ENCODE measurements around the gene ZNF205.
"Not testable (repeated sequence)": the region's sequence is repeated elsewhere in the genome, so short reads cannot be mapped to it uniquely, and the experiment has no call there.

Gene ZNF205

DNA sequence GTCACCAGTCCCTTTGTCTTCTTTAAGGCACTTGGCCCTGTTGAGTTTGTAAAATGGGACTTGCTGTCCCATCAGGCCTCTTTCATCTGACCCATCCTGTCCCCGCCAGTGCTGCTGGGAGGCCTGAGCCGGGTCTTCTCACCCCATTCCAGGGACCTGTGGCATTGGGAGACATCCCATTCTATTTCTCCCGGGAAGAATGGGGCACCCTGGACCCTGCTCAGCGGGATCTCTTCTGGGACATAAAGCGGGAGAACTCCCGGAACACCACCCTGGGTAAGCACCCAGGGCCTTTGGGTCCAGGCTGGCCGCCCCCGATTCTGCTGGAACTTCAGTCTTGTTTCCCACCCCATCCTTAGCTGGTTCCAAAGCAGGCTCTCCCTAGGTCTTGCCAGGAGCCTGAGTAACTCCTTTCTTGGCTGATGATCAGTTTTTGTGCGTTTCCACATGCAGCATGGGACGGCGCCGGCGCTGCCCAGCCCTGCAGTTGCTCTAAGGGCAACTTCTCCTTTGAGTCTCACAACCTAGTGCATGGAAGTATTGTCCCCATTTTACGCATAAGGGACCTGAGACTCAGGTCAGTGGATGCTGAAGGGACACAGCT lies 26.5 kb downstream of the ZNF205 start:
- no peak for DNase-seq (ENCODE audit: low read depth)
- no peaks in the 10 kb centered on the region for H3K9me3 ChIP-seq (ENCODE audit: control insufficient read depth, low read length)
- H3K36me3 ChIP-seq (ENCODE audit: control insufficient read depth, insufficient read depth, low read length, severe bottlenecking): peaks cover 9% of the 10 kb centered on the region
- no peaks in the 10 kb centered on the region for H3K27me3 ChIP-seq (replicated peaks; ENCODE audit: control insufficient read depth, insufficient read depth, low read length)
- H3K9ac ChIP-seq (ENCODE audit: low read length): no peak overlapping the region
- H3K4me1 ChIP-seq (ENCODE audit: control insufficient read depth, insufficient read depth, low read length): peaks cover 10% of the 10 kb centered on the region
- H3K4me3 ChIP-seq (ENCODE audit: low read length): no peak overlapping the region

DNA sequence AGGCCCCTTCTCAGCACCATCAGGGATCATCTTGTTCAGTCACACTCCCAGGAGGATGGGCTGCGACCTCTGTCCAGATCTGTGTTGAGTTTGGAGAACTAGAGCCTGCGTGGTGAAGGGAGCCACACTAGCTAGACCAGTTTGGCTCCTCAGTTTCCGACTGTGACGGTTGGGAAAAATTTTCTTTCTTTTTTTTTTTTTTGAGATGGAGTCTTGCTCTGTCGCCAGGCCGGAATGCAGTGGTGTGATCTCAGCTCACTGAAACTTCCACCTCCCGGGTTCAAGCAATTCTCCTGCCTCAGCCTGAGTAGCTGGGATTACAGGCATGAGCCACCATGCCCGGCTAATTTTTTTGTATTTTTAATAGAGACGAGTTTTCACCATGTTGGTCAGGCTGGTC lies 27.2 kb downstream of the ZNF205 start:
- H3K4me1 ChIP-seq (ENCODE audit: control insufficient read depth, insufficient read depth, low read length); DNase-seq (ENCODE audit: low read depth); H3K36me3 ChIP-seq (ENCODE audit: control insufficient read depth, insufficient read depth, low read length, severe bottlenecking); H3K27me3 ChIP-seq (replicated peaks; ENCODE audit: control insufficient read depth, insufficient read depth, low read length); H3K9ac ChIP-seq (ENCODE audit: low read length); H3K4me3 ChIP-seq (ENCODE audit: low read length); H3K9me3 ChIP-seq (ENCODE audit: control insufficient read depth, low read length): not testable (repeated sequence)

DNA sequence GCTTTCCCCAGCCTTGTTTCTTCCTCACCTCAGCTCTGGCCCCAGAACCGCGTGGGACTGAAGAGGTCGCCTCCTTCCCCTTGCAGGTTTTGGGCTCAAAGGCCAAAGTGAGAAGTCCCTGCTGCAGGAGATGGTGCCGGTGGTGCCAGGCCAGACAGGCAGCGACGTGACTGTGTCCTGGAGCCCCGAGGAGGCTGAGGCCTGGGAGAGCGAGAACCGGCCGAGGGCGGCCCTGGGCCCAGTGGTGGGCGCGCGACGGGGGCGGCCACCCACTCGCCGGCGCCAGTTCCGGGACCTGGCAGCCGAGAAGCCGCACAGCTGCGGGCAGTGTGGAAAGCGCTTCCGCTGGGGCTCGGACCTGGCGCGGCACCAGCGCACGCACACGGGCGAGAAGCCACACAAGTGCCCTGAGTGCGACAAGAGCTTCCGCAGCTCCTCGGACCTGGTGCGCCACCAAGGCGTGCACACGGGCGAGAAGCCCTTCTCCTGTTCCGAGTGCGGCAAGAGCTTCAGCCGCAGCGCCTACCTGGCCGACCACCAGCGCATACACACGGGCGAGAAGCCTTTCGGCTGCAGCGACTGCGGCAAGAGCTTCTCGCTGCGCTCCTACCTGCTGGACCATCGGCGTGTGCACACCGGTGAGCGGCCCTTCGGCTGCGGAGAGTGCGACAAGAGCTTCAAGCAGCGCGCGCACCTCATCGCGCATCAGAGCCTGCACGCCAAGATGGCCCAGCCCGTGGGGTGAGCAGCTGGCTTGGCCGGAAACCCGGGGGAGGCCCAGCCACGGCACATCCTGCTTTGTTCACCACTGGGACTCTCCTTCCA lies 28.4 kb downstream of the ZNF205 start:
- Histone ChIP-seq H3K4me1 (ENCODE audit: control insufficient read depth, insufficient read depth, low read length) (peaks cover 4% of the 10 kb centered on the region), H3K9me3 (ENCODE audit: control insufficient read depth, low read length) (no peaks in the 10 kb centered on the region)
- no peak for DNase-seq (ENCODE audit: low read depth)

DNA sequence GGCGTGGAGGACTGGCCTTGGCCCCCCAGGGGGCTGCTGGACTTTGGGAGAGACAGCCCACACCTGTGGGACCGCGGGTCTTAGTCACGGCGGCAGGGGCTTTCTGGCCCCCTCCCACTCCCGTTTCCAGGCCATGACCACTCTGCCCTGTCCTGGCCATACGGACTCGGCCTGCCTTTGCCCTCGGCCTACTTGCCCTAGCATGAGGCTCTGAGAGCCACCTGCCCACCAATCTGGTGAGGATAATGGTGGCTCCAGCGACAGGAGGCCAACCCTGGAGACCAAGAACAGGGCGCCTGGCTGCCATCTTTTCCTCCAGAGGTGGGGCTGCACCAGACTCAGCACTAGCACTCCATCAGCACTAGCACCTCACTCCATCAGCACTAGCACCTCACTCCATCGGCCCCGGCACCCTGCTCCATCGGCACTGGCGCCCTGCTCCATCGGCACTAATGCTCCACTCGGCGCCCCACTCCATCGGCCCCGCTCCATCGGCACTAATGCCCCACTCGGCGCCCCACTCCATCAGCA lies 29.5 kb downstream of the ZNF205 start:
- H3K4me3 ChIP-seq (ENCODE audit: low read length): no peak overlapping the region
- H3K27me3 ChIP-seq (replicated peaks; ENCODE audit: control insufficient read depth, insufficient read depth, low read length): no peaks in the 10 kb centered on the region
- H3K4me1 ChIP-seq (ENCODE audit: control insufficient read depth, insufficient read depth, low read length): no peaks in the 10 kb centered on the region
- peaks cover 9% of the 10 kb centered on the region for H3K36me3 ChIP-seq (ENCODE audit: control insufficient read depth, insufficient read depth, low read length, severe bottlenecking)
- no peaks in the 10 kb centered on the region for H3K9me3 ChIP-seq (ENCODE audit: control insufficient read depth, low read length)
- H3K9ac ChIP-seq (ENCODE audit: low read length): no peak overlapping the region
- no peak for DNase-seq (ENCODE audit: low read depth)

More for the DNA sequence above, 28.4 kb downstream of the ZNF205 start:
- peaks cover 9% of the 10 kb centered on the region for H3K36me3 ChIP-seq (ENCODE audit: control insufficient read depth, insufficient read depth, low read length, severe bottlenecking)
- no peak overlapping the region for H3K9ac ChIP-seq (ENCODE audit: low read length)
- no peaks in the 10 kb centered on the region for H3K27me3 ChIP-seq (replicated peaks; ENCODE audit: control insufficient read depth, insufficient read depth, low read length)
- no peak overlapping the region for H3K4me3 ChIP-seq (ENCODE audit: low read length)

DNA sequence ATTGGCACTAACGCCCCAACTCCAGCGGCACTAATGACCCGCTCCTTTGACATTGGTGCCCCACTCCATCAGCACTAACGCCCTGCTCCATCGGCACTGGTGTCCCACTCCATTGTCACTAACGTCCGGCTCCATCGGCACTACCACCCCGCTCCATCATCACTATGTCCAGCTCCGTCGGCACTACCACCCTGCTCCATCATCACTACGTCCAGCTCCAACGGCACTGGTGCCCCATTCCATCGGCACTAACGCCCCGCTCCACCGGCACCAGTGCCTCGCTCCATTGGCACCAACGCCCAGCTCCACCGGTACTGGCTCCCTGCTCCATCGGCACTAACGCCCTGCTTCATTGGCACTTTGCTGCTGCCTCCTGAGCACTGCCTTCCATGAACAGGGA lies 29.9 kb downstream of the ZNF205 start:
- Histone ChIP-seq H3K27me3 (replicated peaks; ENCODE audit: control insufficient read depth, insufficient read depth, low read length) (no peaks in the 10 kb centered on the region), H3K36me3 (ENCODE audit: control insufficient read depth, insufficient read depth, low read length, severe bottlenecking) (peaks cover 9% of the 10 kb centered on the region), H3K4me1 (ENCODE audit: control insufficient read depth, insufficient read depth, low read length) (no peaks in the 10 kb centered on the region), H3K4me3 (ENCODE audit: low read length) (no peak overlapping the region), H3K9ac (ENCODE audit: low read length) (no peak overlapping the region), H3K9me3 (ENCODE audit: control insufficient read depth, low read length) (no peaks in the 10 kb centered on the region)
- no peak for DNase-seq (ENCODE audit: low read depth)

DNA sequence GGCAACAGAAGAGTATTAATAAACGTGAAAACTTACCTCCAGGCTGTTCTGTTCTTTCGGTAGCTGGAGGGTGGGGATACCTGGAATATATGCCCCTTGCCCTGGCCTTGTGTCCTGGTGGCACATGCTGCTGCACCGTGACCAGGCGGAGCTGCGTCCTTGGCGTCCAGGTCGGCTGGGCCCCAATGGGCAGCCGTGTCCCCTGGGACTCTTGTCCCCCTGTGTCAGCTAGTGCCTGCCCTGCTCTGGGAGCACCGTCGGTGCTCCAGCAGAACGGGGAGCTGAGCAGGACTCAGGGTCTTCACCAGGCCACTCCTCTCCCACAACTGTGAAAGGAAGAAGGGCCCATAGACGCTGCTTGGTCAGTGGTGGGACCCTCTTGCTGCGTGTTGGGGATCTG lies 30.4 kb downstream of the ZNF205 start:
- DNase-seq (ENCODE audit: low read depth): no peak
- Histone ChIP-seq H3K4me3 (ENCODE audit: low read length) (no peak overlapping the region), H3K9me3 (ENCODE audit: control insufficient read depth, low read length) (no peaks in the 10 kb centered on the region)

DNA sequence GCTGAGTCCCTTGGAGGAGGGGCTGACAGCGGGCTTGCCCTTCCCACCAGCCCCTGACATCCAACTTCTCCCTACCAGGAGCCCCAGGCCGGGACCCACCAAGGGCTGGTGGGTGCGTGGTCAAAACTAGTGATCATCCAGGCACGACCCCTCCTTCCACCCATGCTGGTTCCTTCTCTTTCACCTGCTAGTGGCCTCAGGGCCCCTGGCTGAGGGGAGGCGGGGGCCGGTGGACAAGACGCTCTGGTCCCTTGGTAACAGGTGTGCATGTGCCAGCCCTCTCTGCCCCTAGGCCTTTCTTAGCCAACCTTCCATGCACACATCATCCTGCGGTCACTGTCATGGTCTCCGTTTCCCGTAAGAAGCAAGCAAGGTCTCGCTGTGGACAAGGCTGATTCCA lies 30.8 kb downstream of the ZNF205 start:
- no peak for DNase-seq (ENCODE audit: low read depth)
- no peaks in the 10 kb centered on the region for H3K27me3 ChIP-seq (replicated peaks; ENCODE audit: control insufficient read depth, insufficient read depth, low read length)
- H3K36me3 ChIP-seq (ENCODE audit: control insufficient read depth, insufficient read depth, low read length, severe bottlenecking): peaks cover 9% of the 10 kb centered on the region
- no peak overlapping the region for H3K4me3 ChIP-seq (ENCODE audit: low read length)
- H3K9me3 ChIP-seq (ENCODE audit: control insufficient read depth, low read length): no peaks in the 10 kb centered on the region
- no peaks in the 10 kb centered on the region for H3K4me1 ChIP-seq (ENCODE audit: control insufficient read depth, insufficient read depth, low read length)
- no peak overlapping the region for H3K9ac ChIP-seq (ENCODE audit: low read length)

More for the DNA sequence above, 30.4 kb downstream of the ZNF205 start:
- Histone ChIP-seq H3K36me3 (ENCODE audit: control insufficient read depth, insufficient read depth, low read length, severe bottlenecking) (peaks cover 9% of the 10 kb centered on the region), H3K4me1 (ENCODE audit: control insufficient read depth, insufficient read depth, low read length) (no peaks in the 10 kb centered on the region), H3K27me3 (replicated peaks; ENCODE audit: control insufficient read depth, insufficient read depth, low read length) (no peaks in the 10 kb centered on the region), H3K9ac (ENCODE audit: low read length) (no peak overlapping the region)

DNA sequence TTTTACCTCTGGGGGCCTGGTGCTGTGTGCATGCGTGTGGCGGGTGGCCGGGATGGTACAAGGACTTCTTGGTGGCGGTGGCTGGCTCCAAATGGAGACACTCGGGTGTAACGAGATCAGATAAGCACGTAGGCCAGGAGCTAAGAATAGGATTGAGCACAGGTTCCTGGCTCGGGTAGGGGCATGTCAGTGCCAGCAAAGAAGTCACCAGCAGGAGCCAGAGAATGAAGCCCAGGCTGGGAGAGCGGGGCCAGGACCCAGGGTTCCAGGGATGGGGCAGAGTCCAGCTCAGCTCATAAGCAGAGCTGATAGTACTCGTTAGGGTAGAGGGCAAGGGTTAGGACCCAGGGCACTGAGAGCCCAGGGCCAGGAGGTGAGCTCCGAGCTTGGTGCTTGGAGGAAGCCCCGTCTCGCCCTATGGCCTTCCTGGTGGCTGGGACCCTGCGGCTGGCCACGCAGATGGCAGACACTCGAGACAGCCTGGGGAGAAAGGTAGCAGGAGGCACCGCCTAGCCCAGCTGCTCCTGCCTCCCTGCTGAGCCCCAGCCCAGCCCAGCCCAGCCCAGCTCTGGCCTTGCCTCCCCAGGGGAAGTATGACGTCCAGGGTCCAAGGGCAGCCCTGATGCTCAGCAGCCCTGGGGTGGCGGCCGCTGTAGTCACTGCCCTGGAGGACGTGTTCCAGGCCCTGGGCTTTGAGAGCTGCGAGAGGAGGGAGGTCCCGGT lies 31.4 kb downstream of the ZNF205 start:
- Histone ChIP-seq H3K9ac (ENCODE audit: low read length) (no peak overlapping the region), H3K4me1 (ENCODE audit: control insufficient read depth, insufficient read depth, low read length) (no peaks in the 10 kb centered on the region), H3K4me3 (ENCODE audit: low read length) (no peak overlapping the region), H3K27me3 (replicated peaks; ENCODE audit: control insufficient read depth, insufficient read depth, low read length) (no peaks in the 10 kb centered on the region), H3K9me3 (ENCODE audit: control insufficient read depth, low read length) (no peaks in the 10 kb centered on the region), H3K36me3 (ENCODE audit: control insufficient read depth, insufficient read depth, low read length, severe bottlenecking) (peaks cover 9% of the 10 kb centered on the region)
- no peak for DNase-seq (ENCODE audit: low read depth)

DNA sequence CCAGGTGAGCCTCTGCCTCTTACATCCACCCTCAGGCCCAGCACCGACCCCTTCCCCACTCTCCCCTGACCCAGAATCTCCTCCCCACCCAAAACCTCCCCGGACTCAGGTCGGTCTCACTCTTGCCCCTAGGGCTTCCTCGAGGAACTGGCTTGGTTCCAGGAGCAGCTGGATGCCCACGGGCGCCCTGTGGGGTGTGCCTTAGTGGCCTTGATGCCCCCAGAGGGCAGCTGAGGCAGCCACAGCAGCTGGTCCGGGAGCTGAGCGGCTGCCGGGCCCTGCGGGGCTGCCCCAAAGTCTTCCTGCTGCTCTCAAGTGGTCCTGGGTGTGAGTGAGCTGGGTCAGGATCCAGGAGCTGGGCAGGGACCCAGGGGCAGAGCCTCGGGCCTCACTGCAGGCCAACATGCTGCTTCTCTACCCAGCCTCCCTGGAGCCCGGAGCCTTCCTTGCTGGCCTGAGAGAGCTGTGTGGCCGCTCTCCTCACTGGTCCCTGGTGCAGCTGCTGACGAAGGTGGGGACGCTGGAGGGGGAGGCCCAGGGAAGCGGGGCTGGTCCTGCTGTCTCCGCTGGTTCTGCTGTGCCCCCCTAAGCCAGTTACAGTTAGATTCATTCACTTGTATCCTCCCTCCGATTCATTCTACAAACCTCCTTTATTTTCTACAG lies 32.1 kb downstream of the ZNF205 start:
- Histone ChIP-seq H3K9ac (ENCODE audit: low read length) (no peak overlapping the region), H3K36me3 (ENCODE audit: control insufficient read depth, insufficient read depth, low read length, severe bottlenecking) (peaks cover 9% of the 10 kb centered on the region), H3K4me1 (ENCODE audit: control insufficient read depth, insufficient read depth, low read length) (no peaks in the 10 kb centered on the region), H3K4me3 (ENCODE audit: low read length) (no peak overlapping the region), H3K27me3 (replicated peaks; ENCODE audit: control insufficient read depth, insufficient read depth, low read length) (no peaks in the 10 kb centered on the region), H3K9me3 (ENCODE audit: control insufficient read depth, low read length) (no peaks in the 10 kb centered on the region)
- no peak for DNase-seq (ENCODE audit: low read depth)

DNA sequence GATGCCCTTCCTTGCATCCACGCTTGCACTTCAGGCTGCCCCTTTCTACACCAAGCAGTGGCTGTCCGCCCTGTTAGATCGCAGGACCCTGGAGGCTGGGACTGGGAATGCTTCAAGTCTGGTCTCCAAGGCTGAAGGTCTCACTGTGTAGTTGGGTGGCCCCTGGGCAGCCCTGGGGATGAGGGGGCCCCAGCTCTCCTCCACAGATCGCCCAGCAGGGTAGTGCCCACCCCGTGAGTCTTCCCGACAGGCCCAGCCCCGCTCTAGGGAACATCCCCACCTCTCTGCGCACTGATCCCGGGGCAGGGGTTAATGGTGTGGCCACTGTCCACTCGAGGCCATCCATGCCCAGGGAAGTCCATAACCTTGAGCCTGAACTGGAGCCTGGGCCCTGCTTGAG lies 32.8 kb downstream of the ZNF205 start:
- Histone ChIP-seq H3K9me3 (ENCODE audit: control insufficient read depth, low read length) (no peaks in the 10 kb centered on the region), H3K9ac (ENCODE audit: low read length) (no peak overlapping the region)

DNA sequence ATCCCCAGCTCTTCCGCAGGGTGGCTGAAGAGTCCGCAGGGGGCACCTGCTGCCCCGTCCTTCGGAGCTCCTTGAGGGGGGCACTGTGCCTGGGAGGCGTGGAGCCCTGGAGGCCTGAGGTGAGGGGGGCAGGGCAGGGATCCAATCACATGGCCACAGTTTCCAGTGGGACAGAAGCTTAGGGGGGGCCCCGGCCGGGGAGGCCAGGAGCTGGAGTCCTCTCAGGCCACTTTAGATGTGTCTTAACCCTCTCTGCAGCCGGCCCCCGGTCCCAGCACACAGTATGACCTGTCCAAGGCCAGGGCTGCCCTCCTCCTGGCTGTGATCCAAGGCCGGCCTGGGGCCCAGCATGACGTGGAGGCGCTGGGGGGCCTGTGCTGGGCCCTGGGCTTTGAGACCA lies 33.3 kb downstream of the ZNF205 start:
- H3K4me1 ChIP-seq (ENCODE audit: control insufficient read depth, insufficient read depth, low read length): peaks cover 5% of the 10 kb centered on the region
- H3K9me3 ChIP-seq (ENCODE audit: control insufficient read depth, low read length): no peaks in the 10 kb centered on the region
- H3K9ac ChIP-seq (ENCODE audit: low read length): no peak overlapping the region
- H3K27me3 ChIP-seq (replicated peaks; ENCODE audit: control insufficient read depth, insufficient read depth, low read length): no peaks in the 10 kb centered on the region
- no peak for DNase-seq (ENCODE audit: low read depth)
- peaks cover 9% of the 10 kb centered on the region for H3K36me3 ChIP-seq (ENCODE audit: control insufficient read depth, insufficient read depth, low read length, severe bottlenecking)
- no peak overlapping the region for H3K4me3 ChIP-seq (ENCODE audit: low read length)

More for the DNA sequence above, 32.8 kb downstream of the ZNF205 start:
- Histone ChIP-seq H3K4me3 (ENCODE audit: low read length) (no peak overlapping the region), H3K36me3 (ENCODE audit: control insufficient read depth, insufficient read depth, low read length, severe bottlenecking) (peaks cover 9% of the 10 kb centered on the region), H3K4me1 (ENCODE audit: control insufficient read depth, insufficient read depth, low read length) (peaks cover 5% of the 10 kb centered on the region), H3K27me3 (replicated peaks; ENCODE audit: control insufficient read depth, insufficient read depth, low read length) (no peaks in the 10 kb centered on the region)
- no peak for DNase-seq (ENCODE audit: low read depth)
